GM12864 (cell line): ENCODE results near the gene MAGEB17.

ENCODE experiments used
- DNase-seq: peaks from one replicate; pipeline ENCODE4 v3.0.0-alpha.2; 2011; ENCODE audit warnings: low read depth
- H3K4me3 ChIP-seq: 2 replicates; pipeline ENCODE4 v1.5.1; 2011; ENCODE audit warnings: mild to moderate bottlenecking, low read depth, low read length, control low read depth
- CTCF ChIP-seq: IDR thresholded peaks from 2 replicates; pipeline ENCODE4 v1.5.1; 2011; ENCODE audit warnings: low read depth, mild to moderate bottlenecking, moderate library complexity, low read length, control low read depth, inconsistent platforms; ENCODE audit errors: missing control alignments

MAGEB17 gene

GRCh38 chrX:16215660-16216059 lies 48.4 kb downstream of the MAGEB17 start:
- TF ChIP-seq CTCF: no peak

More at GRCh38 chrX:16215660-16216059, 48.4 kb downstream of the MAGEB17 start:
- DNase-seq: no peak
- no peak overlapping the region for H3K4me3 ChIP-seq
